ENCODE measurements around the gene GATAD2A. TPM values are rescaled to one million over a fixed set of nuclear protein-coding genes. Genes with fewer than 3 reads are reported as not detected.

GATAD2A gene
- total and polyA plus RNA-seq, 2 donors from 2014 or later, result 18.0 to 91.0 TPM

DNA sequence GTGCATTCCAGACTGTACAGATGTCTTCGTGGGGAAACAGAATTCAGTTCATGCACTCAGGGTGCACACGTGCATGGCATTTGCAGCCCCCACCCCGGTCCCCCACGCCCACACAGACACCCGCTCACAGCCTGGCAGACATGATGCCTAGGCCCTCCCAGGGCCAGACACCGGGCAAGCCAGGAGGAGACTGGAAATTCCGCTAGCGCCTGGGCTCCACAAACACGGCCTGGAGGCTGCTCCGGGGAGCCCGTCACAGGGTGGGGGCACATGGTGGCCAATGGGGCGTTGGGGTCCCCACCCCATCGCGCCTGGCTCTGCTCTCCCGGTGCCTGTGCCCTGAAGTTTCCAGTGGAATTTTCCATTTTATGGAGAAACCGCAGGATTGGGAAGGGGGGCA, 136.1 kb downstream of the GATAD2A start:
- Histone ChIP-seq H3K36me3 (ENCODE audit: control insufficient read depth in 2 of 3, insufficient read depth in 3 of 3, low read length in 3 of 3) (no peaks in the 10 kb centered on the region), H3K9me3 (ENCODE audit: control insufficient read depth in 2 of 3, insufficient read depth in 1 of 3, low read length in 3 of 3) (no peaks in the 10 kb centered on the region), H3K4me1 (ENCODE audit: control insufficient read depth in 2 of 3, insufficient read depth in 2 of 3, low read depth in 1 of 3, low read length in 3 of 3) (peaks cover 0 to 17% (median 5%) of the 10 kb centered on the region in 3 donors), H3K9ac (ENCODE audit: low read length in 3 of 3) (no peak overlapping the region), H3K27ac (ENCODE audit: low read depth in 2 of 2, low read length in 2 of 2) (no peak overlapping the region), H3K27me3 (ENCODE audit: control insufficient read depth, insufficient read depth, low read length) (peaks cover 18% of the 10 kb centered on the region), H3K4me3 (ENCODE audit: low read length in 3 of 3) (no peak overlapping the region)
- intact Hi-C loops (cut with DNase I), result no loop called here
- TF ChIP-seq, protein P1, sequence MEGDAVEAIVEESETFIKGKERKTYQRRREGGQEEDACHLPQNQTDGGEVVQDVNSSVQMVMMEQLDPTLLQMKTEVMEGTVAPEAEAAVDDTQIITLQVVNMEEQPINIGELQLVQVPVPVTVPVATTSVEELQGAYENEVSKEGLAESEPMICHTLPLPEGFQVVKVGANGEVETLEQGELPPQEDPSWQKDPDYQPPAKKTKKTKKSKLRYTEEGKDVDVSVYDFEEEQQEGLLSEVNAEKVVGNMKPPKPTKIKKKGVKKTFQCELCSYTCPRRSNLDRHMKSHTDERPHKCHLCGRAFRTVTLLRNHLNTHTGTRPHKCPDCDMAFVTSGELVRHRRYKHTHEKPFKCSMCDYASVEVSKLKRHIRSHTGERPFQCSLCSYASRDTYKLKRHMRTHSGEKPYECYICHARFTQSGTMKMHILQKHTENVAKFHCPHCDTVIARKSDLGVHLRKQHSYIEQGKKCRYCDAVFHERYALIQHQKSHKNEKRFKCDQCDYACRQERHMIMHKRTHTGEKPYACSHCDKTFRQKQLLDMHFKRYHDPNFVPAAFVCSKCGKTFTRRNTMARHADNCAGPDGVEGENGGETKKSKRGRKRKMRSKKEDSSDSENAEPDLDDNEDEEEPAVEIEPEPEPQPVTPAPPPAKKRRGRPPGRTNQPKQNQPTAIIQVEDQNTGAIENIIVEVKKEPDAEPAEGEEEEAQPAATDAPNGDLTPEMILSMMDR (IDR thresholded peaks at IDR 0.05; ENCODE audit: borderline replicate concordance, extremely low read depth, insufficient read depth), result no peak
- FAIRE-seq (no peak), DNase-seq (no peak)

DNA sequence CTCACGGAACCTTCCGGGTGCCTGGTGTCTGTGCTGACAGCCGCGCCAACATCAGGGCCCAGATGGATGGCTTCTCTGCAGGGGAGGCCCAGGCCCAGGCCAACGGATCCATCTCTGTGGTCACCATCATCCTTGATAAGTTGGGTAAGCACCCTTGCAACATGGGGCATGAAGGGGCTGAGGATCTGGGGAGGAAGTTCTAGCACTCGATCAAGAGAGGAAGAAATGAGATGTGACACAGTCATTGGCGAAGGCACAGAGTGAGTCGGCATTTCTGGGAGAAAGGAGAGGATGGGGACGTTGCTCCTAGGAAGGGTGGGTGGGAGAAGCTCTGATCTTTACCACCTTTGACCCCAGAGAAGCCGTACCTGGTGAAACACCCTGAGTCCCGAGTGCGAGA, 137.0 kb downstream of the GATAD2A start:
- H3K9me3 ChIP-seq (ENCODE audit: control insufficient read depth in 2 of 3, insufficient read depth in 1 of 3, low read length in 3 of 3), result no peaks in the 10 kb centered on the region
- H3K4me1 ChIP-seq (ENCODE audit: control insufficient read depth in 2 of 3, insufficient read depth in 2 of 3, low read depth in 1 of 3, low read length in 3 of 3), result peaks cover 0 to 17% (median 5%) of the 10 kb centered on the region in 3 donors
- no peak for FAIRE-seq
- intact Hi-C loops (cut with DNase I), result no loop called here
- H3K27me3 ChIP-seq (ENCODE audit: control insufficient read depth, insufficient read depth, low read length), result peaks cover 18% of the 10 kb centered on the region
- no peak for DNase-seq
- H3K27ac ChIP-seq (ENCODE audit: low read depth in 2 of 2, low read length in 2 of 2), result no peak overlapping the region
- H3K9ac ChIP-seq (ENCODE audit: low read length in 3 of 3), result no peak overlapping the region
- no peaks in the 10 kb centered on the region for H3K36me3 ChIP-seq (ENCODE audit: control insufficient read depth in 2 of 3, insufficient read depth in 3 of 3, low read length in 3 of 3)
- no peak overlapping the region for H3K4me3 ChIP-seq (ENCODE audit: low read length in 3 of 3)
- TF ChIP-seq, protein P1 (IDR thresholded peaks at IDR 0.05; ENCODE audit: borderline replicate concordance, extremely low read depth, insufficient read depth), result no peak

DNA sequence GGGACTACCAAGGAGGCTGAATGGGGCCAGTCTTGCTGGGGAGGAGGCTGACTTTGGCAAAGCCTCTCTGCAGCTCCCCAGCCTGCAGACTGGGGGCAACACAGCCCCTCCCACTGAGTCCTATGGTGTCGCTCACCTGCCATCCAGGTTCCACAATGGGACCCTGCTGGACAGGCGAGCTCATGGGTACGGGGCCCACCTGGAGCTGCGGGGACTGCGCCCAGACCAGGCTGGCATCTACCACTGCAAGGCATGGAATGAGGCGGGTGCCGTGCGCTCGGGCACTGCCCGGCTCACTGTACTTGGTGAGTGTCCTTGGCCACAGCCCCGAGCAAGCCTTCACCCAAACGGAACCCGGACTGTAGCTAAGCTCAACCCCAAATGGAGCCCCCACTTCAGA, 137.6 kb downstream of the GATAD2A start:
- H3K4me1 ChIP-seq (ENCODE audit: control insufficient read depth in 2 of 3, insufficient read depth in 2 of 3, low read depth in 1 of 3, low read length in 3 of 3), result peaks cover 0 to 14% (median 5%) of the 10 kb centered on the region in 3 donors
- H3K4me3 ChIP-seq (ENCODE audit: low read length in 3 of 3), result no peak overlapping the region
- no peaks in the 10 kb centered on the region for H3K36me3 ChIP-seq (ENCODE audit: control insufficient read depth in 2 of 3, insufficient read depth in 3 of 3, low read length in 3 of 3)
- TF ChIP-seq, protein P1 (IDR thresholded peaks at IDR 0.05; ENCODE audit: borderline replicate concordance, extremely low read depth, insufficient read depth), result no peak
- peak in 2 of 5 donors; percentile 25 to 65 for DNase-seq
- no peak overlapping the region for H3K9ac ChIP-seq (ENCODE audit: low read length in 3 of 3)
- H3K27me3 ChIP-seq (ENCODE audit: control insufficient read depth, insufficient read depth, low read length), result peaks cover 15% of the 10 kb centered on the region
- FAIRE-seq, result no peak
- H3K27ac ChIP-seq (ENCODE audit: low read depth in 2 of 2, low read length in 2 of 2), result no peak overlapping the region
- intact Hi-C loops (cut with DNase I), result no loop called here
- no peaks in the 10 kb centered on the region for H3K9me3 ChIP-seq (ENCODE audit: control insufficient read depth in 2 of 3, insufficient read depth in 1 of 3, low read length in 3 of 3)

DNA sequence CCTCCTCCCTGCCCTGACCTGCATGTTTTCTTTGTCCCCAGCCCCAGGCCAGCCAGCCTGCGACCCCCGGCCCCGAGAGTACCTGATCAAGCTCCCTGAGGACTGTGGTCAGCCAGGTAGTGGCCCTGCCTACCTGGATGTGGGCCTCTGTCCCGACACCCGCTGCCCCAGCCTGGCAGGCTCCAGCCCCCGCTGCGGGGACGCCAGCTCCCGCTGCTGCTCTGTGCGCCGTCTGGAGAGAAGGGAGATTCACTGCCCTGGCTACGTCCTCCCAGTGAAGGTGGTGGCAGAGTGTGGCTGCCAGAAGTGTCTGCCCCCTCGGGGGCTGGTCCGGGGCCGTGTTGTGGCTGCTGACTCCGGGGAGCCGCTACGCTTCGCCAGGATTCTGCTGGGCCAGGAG, 138.2 kb downstream of the GATAD2A start:
- TF ChIP-seq, protein P1 (IDR thresholded peaks at IDR 0.05; ENCODE audit: borderline replicate concordance, extremely low read depth, insufficient read depth), result no peak
- intact Hi-C loops (cut with DNase I), result no loop called here
- H3K4me3 ChIP-seq (ENCODE audit: low read length in 3 of 3), result no peak overlapping the region
- FAIRE-seq (no peak), DNase-seq (peak in 2 of 5 donors; percentile 37 to 60)
- H3K27ac ChIP-seq (ENCODE audit: low read depth in 2 of 2, low read length in 2 of 2), result no peak overlapping the region
- peaks cover 0 to 10% (median 0%) of the 10 kb centered on the region in 3 donors for H3K4me1 ChIP-seq (ENCODE audit: control insufficient read depth in 2 of 3, insufficient read depth in 2 of 3, low read depth in 1 of 3, low read length in 3 of 3)
- H3K27me3 ChIP-seq (ENCODE audit: control insufficient read depth, insufficient read depth, low read length), result peaks cover 13% of the 10 kb centered on the region
- no peaks in the 10 kb centered on the region for H3K9me3 ChIP-seq (ENCODE audit: control insufficient read depth in 2 of 3, insufficient read depth in 1 of 3, low read length in 3 of 3)
- no peaks in the 10 kb centered on the region for H3K36me3 ChIP-seq (ENCODE audit: control insufficient read depth in 2 of 3, insufficient read depth in 3 of 3, low read length in 3 of 3)
- no peak overlapping the region for H3K9ac ChIP-seq (ENCODE audit: low read length in 3 of 3)

Measured in kidney (tissue), 14 donors.